ENCODE data around the gene ERG28.

ERG28 gene

GRCh38 chr14:75657331-75657730 lies 3.3 kb downstream of the ERG28 start:
- no peak for DNase-seq

GRCh38 chr14:75655235-75655634 lies 5.4 kb downstream of the ERG28 start:
- no peak for DNase-seq

GRCh38 chr14:75654127-75654732 lies 6.4 kb downstream of the ERG28 start:
- DNase-seq, result peak; percentile 69

GRCh38 chr14:75653563-75653962 lies 7.1 kb downstream of the ERG28 start:
- DNase-seq, result no peak

GRCh38 chr14:75650253-75651058 lies 10.2 kb downstream of the ERG28 start:
- DNase-seq, result no peak

- no peak for DNase-seq
Observed at GRCh38 chr14:75649773-75650172, 10.9 kb downstream of the ERG28 start.

GRCh38 chr14:75649337-75649736 lies 11.3 kb downstream of the ERG28 start:
- no peak for DNase-seq

GRCh38 chr14:75648066-75648838 lies 12.4 kb downstream of the ERG28 start:
- DNase-seq, result no peak

GRCh38 chr14:75647640-75648039 lies 13.0 kb downstream of the ERG28 start:
- no peak for DNase-seq

- DNase-seq, result no peak
Observed at GRCh38 chr14:75646762-75647161, 13.9 kb downstream of the ERG28 start.

- DNase-seq, result no peak
Observed at GRCh38 chr14:75645056-75645455, 15.6 kb downstream of the ERG28 start.

- DNase-seq, result no peak
Observed at GRCh38 chr14:75643985-75644384, 16.7 kb downstream of the ERG28 start.

GRCh38 chr14:75640876-75641275 lies 19.8 kb downstream of the ERG28 start:
- DNase-seq, result no peak

GRCh38 chr14:75636100-75636692 lies 24.5 kb downstream of the ERG28 start:
- DNase-seq, result no peak

- no peak for DNase-seq
Observed at GRCh38 chr14:75634848-75635247, 25.8 kb downstream of the ERG28 start.

- DNase-seq, result no peak
Observed at GRCh38 chr14:75631453-75631831, 29.2 kb downstream of the ERG28 start.

GRCh38 chr14:75630695-75631452 lies 29.8 kb downstream of the ERG28 start:
- no peak for DNase-seq

- DNase-seq, result no peak
Observed at GRCh38 chr14:75628816-75629215, 31.9 kb downstream of the ERG28 start.

GRCh38 chr14:75627406-75627805 lies 33.3 kb downstream of the ERG28 start:
- DNase-seq, result no peak

GRCh38 chr14:75626863-75627262 lies 33.8 kb downstream of the ERG28 start:
- no peak for DNase-seq

GRCh38 chr14:75626396-75626795 lies 34.3 kb downstream of the ERG28 start:
- DNase-seq, result peak; percentile 60

GRCh38 chr14:75625034-75625433 lies 35.6 kb downstream of the ERG28 start:
- DNase-seq, result no peak

GRCh38 chr14:75619548-75619947 lies 41.1 kb downstream of the ERG28 start:
- DNase-seq, result no peak
